ENCODE results near the gene ADGRG2. TPM values are rescaled to one million over a fixed set of nuclear protein-coding genes. Genes with fewer than 3 reads are reported as not detected.

Gene ADGRG2
- total RNA-seq, 1 experiment from 2014 or later: 8.2 TPM

GRCh38 chrX:19064175-19064574 is 58.1 kb downstream of the ADGRG2 start:
- Mint-ChIP-seq H3K27ac (no peak overlapping the region), H3K4me1 (peaks cover 17% of the 10 kb centered on the region), H3K4me3 (no peak overlapping the region), H3K36me3 (no peaks in the 10 kb centered on the region), H3K9me3 (no peaks in the 10 kb centered on the region), H3K27me3 (ENCODE audit: low read depth) (no peaks in the 10 kb centered on the region)
- ATAC-seq: no peak
- DNase-seq (ENCODE audit: low spot score): no peak
- CTCF ChIA-PET: no interaction called here
- TF ChIP-seq NFYB (CRISPR knock-in tag; conservative IDR thresholded peaks at IDR 0.05; ENCODE audit: low read depth) (no peak), ZNF317 (CRISPR knock-in tag; IDR thresholded peaks at IDR 0.05; ENCODE audit: borderline replicate concordance, low read depth) (no peak)
- POLR2A ChIA-PET: no interaction called here

DNA sequence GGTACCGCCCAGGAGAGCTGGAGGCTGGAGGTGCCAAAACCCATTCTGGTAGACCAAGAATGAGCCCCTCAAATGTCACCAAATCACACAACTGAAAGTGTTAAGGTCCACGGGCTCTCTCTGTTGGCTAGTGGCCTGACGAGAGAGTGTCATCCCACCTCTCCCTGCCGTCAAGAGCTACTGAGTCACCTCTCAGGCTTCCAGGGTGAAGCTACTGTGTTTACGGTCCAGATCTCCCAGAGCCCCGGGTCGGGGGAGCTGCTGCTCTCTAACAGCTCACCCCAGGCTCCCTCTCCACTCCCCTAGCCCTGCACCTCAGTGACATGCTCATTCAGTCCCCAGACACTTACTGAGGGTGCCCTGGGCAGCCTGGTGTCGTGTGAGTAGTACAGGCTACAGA is 59.2 kb downstream of the ADGRG2 start:
- TF ChIP-seq CTCF (IDR thresholded peaks at IDR 0.05) (no peak), ETV6 (CRISPR knock-in tag; IDR thresholded peaks at IDR 0.05) (no peak), GTF2I (CRISPR knock-in tag; conservative IDR thresholded peaks at IDR 0.05) (no peak), ZBTB21 (CRISPR knock-in tag; IDR thresholded peaks at IDR 0.05; ENCODE audit: borderline replicate concordance) (no peak), ARID4B (CRISPR knock-in tag; IDR thresholded peaks at IDR 0.05; ENCODE audit: borderline replicate concordance) (no peak), RELA (CRISPR knock-in tag; IDR thresholded peaks at IDR 0.05; ENCODE audit: borderline replicate concordance) (no peak), ESRRA (CRISPR knock-in tag; IDR thresholded peaks at IDR 0.05; ENCODE audit: borderline replicate concordance) (no peak), ZNF671 (CRISPR knock-in tag; IDR thresholded peaks at IDR 0.05) (no peak), FOXJ3 (CRISPR knock-in tag; IDR thresholded peaks at IDR 0.05; ENCODE audit: borderline replicate concordance) (no peak), JAZF1 (CRISPR knock-in tag; IDR thresholded peaks at IDR 0.05) (no peak), ATF1 (CRISPR knock-in tag; IDR thresholded peaks at IDR 0.05) (no peak)
- TF ChIP-seq, protein P1, sequence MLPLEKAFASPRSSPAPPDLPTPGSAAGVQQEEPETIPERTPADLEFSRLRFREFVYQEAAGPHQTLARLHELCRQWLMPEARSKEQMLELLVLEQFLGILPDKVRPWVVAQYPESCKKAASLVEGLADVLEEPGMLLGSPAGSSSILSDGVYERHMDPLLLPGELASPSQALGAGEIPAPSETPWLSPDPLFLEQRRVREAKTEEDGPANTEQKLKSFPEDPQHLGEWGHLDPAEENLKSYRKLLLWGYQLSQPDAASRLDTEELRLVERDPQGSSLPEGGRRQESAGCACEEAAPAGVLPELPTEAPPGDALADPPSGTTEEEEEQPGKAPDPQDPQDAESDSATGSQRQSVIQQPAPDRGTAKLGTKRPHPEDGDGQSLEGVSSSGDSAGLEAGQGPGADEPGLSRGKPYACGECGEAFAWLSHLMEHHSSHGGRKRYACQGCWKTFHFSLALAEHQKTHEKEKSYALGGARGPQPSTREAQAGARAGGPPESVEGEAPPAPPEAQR (CRISPR knock-in tag; IDR thresholded peaks at IDR 0.05): no peak
- no peaks in the 10 kb centered on the region for H3K36me3 Mint-ChIP-seq
- no peaks in the 10 kb centered on the region for H3K9me3 Mint-ChIP-seq
- ATAC-seq: no peak
- POLR2A ChIA-PET: no interaction called here
- H3K27ac Mint-ChIP-seq: no peak overlapping the region
- H3K4me3 Mint-ChIP-seq: no peak overlapping the region
- CTCF ChIA-PET: no interaction called here
- no peak for DNase-seq (ENCODE audit: low spot score)
- no peaks in the 10 kb centered on the region for H3K27me3 Mint-ChIP-seq (ENCODE audit: low read depth)
- H3K4me1 Mint-ChIP-seq: peaks cover 15% of the 10 kb centered on the region

- Mint-ChIP-seq H3K27ac (no peak overlapping the region), H3K9me3 (no peaks in the 10 kb centered on the region), H3K4me1 (no peaks in the 10 kb centered on the region), H3K27me3 (ENCODE audit: low read depth) (no peaks in the 10 kb centered on the region), H3K4me3 (no peak overlapping the region), H3K36me3 (no peaks in the 10 kb centered on the region)
- ChIA-PET POLR2A (no interaction called here), CTCF (no interaction called here)
- no peak for ATAC-seq
- DNase-seq (ENCODE audit: low spot score): no peak
- TF ChIP-seq MXD4 (CRISPR knock-in tag; IDR thresholded peaks at IDR 0.05; ENCODE audit: borderline replicate concordance) (no peak), STAT6 (CRISPR knock-in tag; conservative IDR thresholded peaks at IDR 0.05; ENCODE audit: low read depth) (no peak), ZMAT4 (CRISPR knock-in tag; IDR thresholded peaks at IDR 0.05) (no peak)
- TF ChIP-seq, protein P2, sequence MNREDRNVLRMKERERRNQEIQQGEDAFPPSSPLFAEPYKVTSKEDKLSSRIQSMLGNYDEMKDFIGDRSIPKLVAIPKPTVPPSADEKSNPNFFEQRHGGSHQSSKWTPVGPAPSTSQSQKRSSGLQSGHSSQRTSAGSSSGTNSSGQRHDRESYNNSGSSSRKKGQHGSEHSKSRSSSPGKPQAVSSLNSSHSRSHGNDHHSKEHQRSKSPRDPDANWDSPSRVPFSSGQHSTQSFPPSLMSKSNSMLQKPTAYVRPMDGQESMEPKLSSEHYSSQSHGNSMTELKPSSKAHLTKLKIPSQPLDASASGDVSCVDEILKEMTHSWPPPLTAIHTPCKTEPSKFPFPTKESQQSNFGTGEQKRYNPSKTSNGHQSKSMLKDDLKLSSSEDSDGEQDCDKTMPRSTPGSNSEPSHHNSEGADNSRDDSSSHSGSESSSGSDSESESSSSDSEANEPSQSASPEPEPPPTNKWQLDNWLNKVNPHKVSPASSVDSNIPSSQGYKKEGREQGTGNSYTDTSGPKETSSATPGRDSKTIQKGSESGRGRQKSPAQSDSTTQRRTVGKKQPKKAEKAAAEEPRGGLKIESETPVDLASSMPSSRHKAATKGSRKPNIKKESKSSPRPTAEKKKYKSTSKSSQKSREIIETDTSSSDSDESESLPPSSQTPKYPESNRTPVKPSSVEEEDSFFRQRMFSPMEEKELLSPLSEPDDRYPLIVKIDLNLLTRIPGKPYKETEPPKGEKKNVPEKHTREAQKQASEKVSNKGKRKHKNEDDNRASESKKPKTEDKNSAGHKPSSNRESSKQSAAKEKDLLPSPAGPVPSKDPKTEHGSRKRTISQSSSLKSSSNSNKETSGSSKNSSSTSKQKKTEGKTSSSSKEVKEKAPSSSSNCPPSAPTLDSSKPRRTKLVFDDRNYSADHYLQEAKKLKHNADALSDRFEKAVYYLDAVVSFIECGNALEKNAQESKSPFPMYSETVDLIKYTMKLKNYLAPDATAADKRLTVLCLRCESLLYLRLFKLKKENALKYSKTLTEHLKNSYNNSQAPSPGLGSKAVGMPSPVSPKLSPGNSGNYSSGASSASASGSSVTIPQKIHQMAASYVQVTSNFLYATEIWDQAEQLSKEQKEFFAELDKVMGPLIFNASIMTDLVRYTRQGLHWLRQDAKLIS (CRISPR knock-in tag; IDR thresholded peaks at IDR 0.05; ENCODE audit: borderline replicate concordance): no peak
These were observed 63.2 kb downstream of the ADGRG2 start for GRCh38 chrX:19059067-19059466.

Data from WTC11 (cell line).